ENCODE measurements around the gene TSPAN18.

GRCh38 chr11:44915004-44915403 lies 188.2 kb downstream of the TSPAN18 start:
- TF ChIP-seq CTCF (IDR thresholded peaks at IDR 0.05) (no peak), POLR2A (IDR thresholded peaks at IDR 0.05) (no peak)

All from thyroid gland (tissue), 4 donors.